ENCODE measurements around the gene SALL3. TPM values are rescaled to one million over a fixed set of nuclear protein-coding genes. Genes with fewer than 3 reads are reported as not detected.
"Not testable (repeated sequence)": the region's sequence is repeated elsewhere in the genome, so short reads cannot be mapped to it uniquely, and the experiment has no call there.

Gene SALL3
- 29.2 TPM for polyA plus RNA-seq (2013, experiment 1 of 2)
- polyA plus RNA-seq (2013, experiment 2 of 2), result 25.1 TPM

DNA sequence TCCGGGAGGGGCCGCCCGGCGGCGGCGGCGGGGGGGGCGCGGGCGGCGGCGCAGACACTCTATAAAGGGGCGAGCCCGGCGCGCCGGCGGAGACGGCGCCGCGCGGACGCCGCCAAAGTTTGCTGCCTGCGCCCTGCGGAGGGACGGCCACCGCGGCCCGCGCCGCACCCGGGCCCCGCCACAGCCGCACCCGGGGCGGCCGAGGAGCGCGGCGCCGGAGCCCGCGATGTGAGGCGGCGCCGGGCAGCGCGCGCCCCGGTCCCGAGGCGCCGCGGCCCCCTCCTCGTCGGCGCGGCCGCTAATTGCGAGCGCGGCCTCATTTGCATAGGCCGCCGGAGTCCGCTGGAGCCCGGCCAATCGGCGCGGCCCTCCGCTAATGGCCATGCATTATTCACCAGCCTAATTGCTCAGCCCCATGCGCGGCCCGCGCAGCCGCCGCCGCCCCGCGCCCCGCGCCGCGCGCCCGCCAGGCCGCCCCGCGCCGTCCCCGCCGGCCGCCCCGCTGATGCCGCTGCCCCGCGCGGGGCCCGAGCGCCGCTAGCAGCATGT, at the start of gene SALL3:
Gene SALL3, plus strand, starts transcription at position 89 of the 549 bp plus-strand sequence. Its CDS starts 457 bp downstream, at position 546.
- Histone ChIP-seq H3K4me3 (ENCODE audit: low read length) (peak within 1 kb of the TSS; percentile 69), H3K27me3 (ENCODE audit: insufficient read depth, low read length) (peaks cover 69% of the 10 kb centered on the region), H3K36me3 (ENCODE audit: insufficient read depth, low read length) (no peaks in the 10 kb centered on the region), H3K9ac (ENCODE audit: low read depth, low read length) (peak within 1 kb of the TSS; percentile 83), H3K4me1 (ENCODE audit: insufficient read depth, low read length) (peaks cover 50% of the 10 kb centered on the region), H3K9me3 (ENCODE audit: insufficient read depth, low read depth, low read length) (no peaks in the 10 kb centered on the region), H3K27ac (ENCODE audit: low read depth, low read length) (peak within 1 kb of the TSS; percentile 96; the same call in 1 of the 2 replicates)
- WGBS, result under 1% methylated on average over 102 of the region's 102 CpGs

DNA sequence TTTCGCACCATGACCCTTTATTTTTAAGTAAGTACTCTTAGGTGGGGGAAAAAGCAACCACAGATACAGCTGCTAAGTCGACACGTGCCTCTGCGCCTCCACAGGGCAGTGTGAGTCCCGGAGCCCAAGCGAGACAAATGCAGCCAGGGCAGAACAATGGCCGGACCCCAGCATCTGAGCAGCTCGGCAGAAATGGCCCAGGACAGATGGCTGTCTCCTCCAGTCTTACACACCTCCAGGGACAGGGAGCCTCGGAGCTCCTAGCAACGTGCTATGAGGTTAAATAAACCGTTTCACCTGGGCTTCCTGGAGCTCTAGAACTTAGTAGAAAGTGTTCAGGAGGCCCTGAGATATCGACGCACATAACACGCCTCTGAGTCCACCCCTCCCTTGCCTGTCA, 47.3 kb upstream of the SALL3 start:
- no peak overlapping the region for H3K27ac ChIP-seq (ENCODE audit: low read depth, low read length)
- no peak overlapping the region for H3K9ac ChIP-seq (ENCODE audit: low read depth, low read length)
- no peaks in the 10 kb centered on the region for H3K36me3 ChIP-seq (ENCODE audit: insufficient read depth, low read length)
- no peaks in the 10 kb centered on the region for H3K4me1 ChIP-seq (ENCODE audit: insufficient read depth, low read length)
- H3K27me3 ChIP-seq (ENCODE audit: insufficient read depth, low read length), result no peaks in the 10 kb centered on the region
- H3K9me3 ChIP-seq (ENCODE audit: insufficient read depth, low read depth, low read length), result no peaks in the 10 kb centered on the region
- H3K4me3 ChIP-seq (ENCODE audit: low read length), result no peak overlapping the region
- 87% methylated on average over 14 of the region's 14 CpGs for WGBS

DNA sequence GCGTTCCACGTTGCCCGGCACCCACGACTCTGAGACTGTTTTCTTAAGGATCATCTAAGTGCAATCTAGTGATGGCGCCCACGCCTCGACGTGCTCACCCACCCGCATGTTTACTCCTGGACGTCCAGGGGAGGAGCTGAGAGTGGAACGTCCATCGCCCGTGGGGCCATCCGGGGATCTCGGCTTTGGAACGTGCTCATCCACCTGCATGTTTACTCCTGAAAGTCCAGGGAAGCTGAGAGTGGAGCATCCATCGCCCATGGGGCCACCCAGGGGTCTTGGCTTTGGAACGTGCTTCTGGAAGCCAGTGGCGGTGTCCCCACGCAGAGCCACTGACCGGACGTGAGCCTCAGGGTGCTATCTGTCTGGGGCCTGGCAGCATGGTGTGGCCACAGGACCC, 45.6 kb upstream of the SALL3 start:
- no peaks in the 10 kb centered on the region for H3K9me3 ChIP-seq (ENCODE audit: insufficient read depth, low read depth, low read length)
- no peak overlapping the region for H3K27ac ChIP-seq (ENCODE audit: low read depth, low read length)
- H3K4me3 ChIP-seq (ENCODE audit: low read length), result no peak overlapping the region
- H3K9ac ChIP-seq (ENCODE audit: low read depth, low read length), result no peak overlapping the region
- no peaks in the 10 kb centered on the region for H3K27me3 ChIP-seq (ENCODE audit: insufficient read depth, low read length)
- no peaks in the 10 kb centered on the region for H3K4me1 ChIP-seq (ENCODE audit: insufficient read depth, low read length)
- 96% methylated on average over 22 of the region's 22 CpGs for WGBS
- H3K36me3 ChIP-seq (ENCODE audit: insufficient read depth, low read length), result no peaks in the 10 kb centered on the region

DNA sequence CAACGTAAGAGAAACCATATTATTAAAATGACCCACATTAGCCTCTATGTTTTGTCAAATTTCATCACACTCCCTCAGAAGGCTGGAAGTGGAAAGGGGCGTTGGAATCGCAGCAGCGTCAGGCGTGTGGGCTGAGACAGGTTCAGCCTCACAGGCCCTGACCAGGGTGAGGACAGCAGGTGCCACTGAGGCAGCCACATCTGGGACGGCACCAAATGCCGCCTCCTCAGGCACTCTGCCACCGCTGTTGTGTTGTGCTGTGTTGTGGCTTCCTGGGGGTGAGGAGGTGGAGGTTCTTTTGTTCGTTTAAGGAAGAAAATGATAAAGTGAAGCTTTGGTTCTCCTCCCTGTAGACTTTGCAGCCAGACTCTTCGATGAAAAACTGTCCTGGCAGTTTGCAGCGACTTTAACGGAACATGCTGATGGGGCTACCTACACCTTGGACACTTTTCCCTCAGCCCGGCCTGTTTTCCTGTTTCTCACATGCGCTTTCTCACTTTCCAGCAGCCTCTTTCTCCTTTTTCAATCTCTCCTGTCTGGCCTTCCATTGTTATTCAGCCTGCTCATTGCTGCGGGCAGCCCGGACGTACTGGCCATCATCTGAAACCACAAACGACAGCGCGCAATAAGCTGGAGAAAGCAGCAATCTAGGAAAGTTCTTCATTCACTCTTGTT, 44.9 kb upstream of the SALL3 start:
- WGBS, result 87% methylated on average over 20 of the region's 20 CpGs
- Histone ChIP-seq H3K4me3 (ENCODE audit: low read length) (no peak overlapping the region), H3K4me1 (ENCODE audit: insufficient read depth, low read length) (no peaks in the 10 kb centered on the region), H3K9me3 (ENCODE audit: insufficient read depth, low read depth, low read length) (no peaks in the 10 kb centered on the region), H3K9ac (ENCODE audit: low read depth, low read length) (no peak overlapping the region), H3K27me3 (ENCODE audit: insufficient read depth, low read length) (no peaks in the 10 kb centered on the region), H3K27ac (ENCODE audit: low read depth, low read length) (no peak overlapping the region), H3K36me3 (ENCODE audit: insufficient read depth, low read length) (no peaks in the 10 kb centered on the region)

DNA sequence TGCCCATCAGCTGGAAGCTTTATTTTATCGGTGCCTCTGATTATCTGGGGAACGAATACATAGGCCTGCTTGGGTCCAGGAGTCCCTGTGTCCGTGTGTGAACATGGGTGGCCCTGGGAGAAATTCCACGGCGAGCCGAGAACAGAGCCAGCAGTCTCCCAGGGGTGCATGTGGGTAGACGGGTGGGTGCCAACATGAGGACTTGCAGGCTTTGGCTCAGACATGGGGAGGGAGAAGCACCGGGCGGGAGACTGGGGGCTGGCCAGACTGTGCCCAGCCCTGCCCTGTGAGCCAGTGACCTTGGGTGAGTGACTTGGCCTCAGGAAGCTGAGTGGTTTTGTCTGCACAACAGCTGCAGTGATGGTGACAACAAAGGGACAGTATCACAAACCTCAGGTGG, 44.2 kb upstream of the SALL3 start:
- Histone ChIP-seq H3K27me3 (ENCODE audit: insufficient read depth, low read length) (no peaks in the 10 kb centered on the region), H3K9me3 (ENCODE audit: insufficient read depth, low read depth, low read length) (no peaks in the 10 kb centered on the region), H3K27ac (ENCODE audit: low read depth, low read length) (no peak overlapping the region), H3K9ac (ENCODE audit: low read depth, low read length) (no peak overlapping the region), H3K4me3 (ENCODE audit: low read length) (no peak overlapping the region), H3K36me3 (ENCODE audit: insufficient read depth, low read length) (no peaks in the 10 kb centered on the region), H3K4me1 (ENCODE audit: insufficient read depth, low read length) (no peaks in the 10 kb centered on the region)
- 96% methylated on average over 9 of the region's 9 CpGs for WGBS

DNA sequence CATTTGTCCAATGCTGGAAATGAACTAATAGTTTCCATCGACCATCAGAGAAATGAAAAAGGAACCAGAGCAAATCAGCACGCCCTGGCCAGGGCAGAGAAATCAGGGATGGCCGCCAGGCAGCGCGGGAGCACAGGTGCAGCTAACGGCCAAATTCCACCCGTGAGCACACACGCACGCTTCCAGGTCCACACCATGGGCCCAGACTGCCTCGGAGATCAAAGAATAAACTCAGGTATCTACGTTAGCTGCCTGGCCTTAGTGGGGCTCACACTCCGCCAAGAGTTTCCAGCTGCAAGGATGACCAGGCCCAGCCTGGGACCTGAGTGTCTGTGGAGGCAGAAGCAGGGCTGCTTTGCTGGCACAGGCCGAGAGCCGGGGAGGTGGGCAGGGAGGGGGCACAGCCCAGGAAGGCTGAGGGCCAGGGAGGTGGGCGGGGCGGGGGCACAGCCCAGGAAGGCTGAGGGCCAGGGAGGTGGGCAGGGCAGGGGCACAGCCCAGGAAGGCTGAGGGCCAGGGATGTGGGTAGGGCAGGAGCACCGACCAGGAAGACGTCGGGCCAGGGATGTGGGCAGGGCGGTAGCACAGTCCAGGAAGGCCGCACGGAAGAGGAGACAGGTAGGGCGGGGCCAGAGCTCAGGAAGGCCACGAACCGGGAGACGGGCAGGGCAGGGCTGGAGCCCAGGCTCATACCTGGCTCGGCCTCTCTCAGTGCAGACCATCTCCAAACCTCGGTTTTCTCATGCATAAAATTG, 43.2 kb upstream of the SALL3 start:
- no peaks in the 10 kb centered on the region for H3K27me3 ChIP-seq (ENCODE audit: insufficient read depth, low read length)

DNA sequence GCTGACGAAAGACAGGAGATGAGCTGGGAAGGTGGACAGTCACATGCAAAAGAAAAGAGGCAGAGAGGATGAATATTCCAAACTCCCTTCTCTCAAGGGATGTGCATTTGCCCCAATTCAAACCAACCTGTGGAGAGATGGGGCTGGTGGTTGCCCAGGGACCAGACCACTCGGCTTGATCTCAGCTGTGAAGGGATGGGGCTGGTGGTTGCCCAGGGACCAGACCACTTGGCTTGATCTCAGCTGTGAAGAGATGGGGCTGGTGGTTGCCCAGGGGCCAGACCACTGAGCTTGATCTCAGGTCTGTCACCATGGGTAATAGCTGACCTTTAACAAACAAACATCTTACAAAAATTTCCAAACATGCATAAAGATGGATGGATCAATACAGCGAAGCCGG, 42.5 kb upstream of the SALL3 start:
- Histone ChIP-seq H3K36me3 (ENCODE audit: insufficient read depth, low read length) (no peaks in the 10 kb centered on the region), H3K4me3 (ENCODE audit: low read length) (no peak overlapping the region), H3K27me3 (ENCODE audit: insufficient read depth, low read length) (no peaks in the 10 kb centered on the region), H3K9ac (ENCODE audit: low read depth, low read length) (no peak overlapping the region), H3K27ac (ENCODE audit: low read depth, low read length) (no peak overlapping the region), H3K9me3 (ENCODE audit: insufficient read depth, low read depth, low read length) (no peaks in the 10 kb centered on the region), H3K4me1 (ENCODE audit: insufficient read depth, low read length) (no peaks in the 10 kb centered on the region)
- 89% methylated on average over 4 of the region's 4 CpGs for WGBS

More for the DNA sequence above, 43.2 kb upstream of the SALL3 start:
- WGBS, result 90% methylated on average over 28 of the region's 28 CpGs
- Histone ChIP-seq H3K36me3 (ENCODE audit: insufficient read depth, low read length) (no peaks in the 10 kb centered on the region), H3K4me1 (ENCODE audit: insufficient read depth, low read length) (no peaks in the 10 kb centered on the region), H3K9ac (ENCODE audit: low read depth, low read length) (no peak overlapping the region), H3K4me3 (ENCODE audit: low read length) (no peak overlapping the region), H3K9me3 (ENCODE audit: insufficient read depth, low read depth, low read length) (no peaks in the 10 kb centered on the region), H3K27ac (ENCODE audit: low read depth, low read length) (no peak overlapping the region)

DNA sequence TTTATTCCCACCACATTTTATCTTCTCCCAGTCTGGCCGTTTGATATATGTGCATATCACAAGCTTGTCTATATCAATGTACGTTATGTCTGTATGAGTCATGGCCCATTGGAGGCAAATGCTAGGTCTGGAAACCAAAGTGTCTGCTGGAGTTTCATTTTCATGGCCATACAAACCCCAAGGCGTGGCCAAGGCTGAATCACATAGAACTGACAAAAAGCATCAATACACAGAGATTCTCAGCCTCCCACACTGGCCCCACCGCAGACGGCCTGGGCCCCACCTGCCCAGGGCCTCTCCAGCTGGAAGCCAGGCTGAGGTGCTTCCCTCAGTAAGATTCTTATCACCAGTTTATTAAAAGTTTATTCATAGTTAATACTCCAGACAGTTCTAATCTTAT, 40.5 kb upstream of the SALL3 start:
- Histone ChIP-seq H3K27ac (ENCODE audit: low read depth, low read length) (no peak overlapping the region), H3K27me3 (ENCODE audit: insufficient read depth, low read length) (no peaks in the 10 kb centered on the region), H3K4me1 (ENCODE audit: insufficient read depth, low read length) (no peaks in the 10 kb centered on the region), H3K4me3 (ENCODE audit: low read length) (no peak overlapping the region), H3K9me3 (ENCODE audit: insufficient read depth, low read depth, low read length) (no peaks in the 10 kb centered on the region), H3K9ac (ENCODE audit: low read depth, low read length) (no peak overlapping the region), H3K36me3 (ENCODE audit: insufficient read depth, low read length) (no peaks in the 10 kb centered on the region)
- WGBS, result 95% methylated on average over 5 of the region's 5 CpGs

DNA sequence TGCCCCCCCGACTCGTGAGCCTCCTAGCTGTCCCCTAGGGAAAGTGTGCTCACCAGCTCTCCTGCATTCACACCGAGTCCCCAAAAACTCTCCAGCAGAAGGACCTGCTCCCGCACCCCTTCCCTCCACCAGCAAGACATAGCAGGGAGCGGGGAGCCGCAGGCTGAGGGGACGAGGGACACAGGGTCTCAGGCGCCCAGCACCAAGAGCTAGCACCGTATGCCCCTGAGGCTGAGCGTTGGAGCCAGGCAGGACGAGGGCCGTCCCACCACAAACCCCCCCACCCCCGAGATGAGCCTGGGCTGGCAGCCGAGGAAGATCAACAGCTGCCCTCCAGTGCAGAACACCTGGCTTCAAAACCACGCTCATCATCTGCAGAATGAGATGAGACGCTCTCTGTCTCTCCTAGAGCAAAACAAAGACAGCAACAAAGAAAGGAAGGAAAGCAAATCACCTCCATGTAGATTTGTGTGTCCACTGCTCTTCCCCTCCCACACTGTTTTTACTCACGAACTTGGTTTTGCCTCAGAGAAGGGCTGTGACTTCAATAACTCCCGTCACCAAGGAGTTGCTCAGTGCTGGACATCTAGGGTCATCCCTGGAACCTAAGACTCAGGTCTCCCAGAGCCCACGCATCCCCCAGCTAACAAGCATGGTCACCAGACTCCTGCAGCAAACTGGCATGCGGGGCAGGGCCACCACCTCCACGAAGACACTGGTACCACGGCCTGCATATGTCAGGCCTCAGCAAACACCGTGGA, 39.7 kb upstream of the SALL3 start:
- Histone ChIP-seq H3K4me1 (ENCODE audit: insufficient read depth, low read length) (no peaks in the 10 kb centered on the region), H3K27me3 (ENCODE audit: insufficient read depth, low read length) (no peaks in the 10 kb centered on the region), H3K9ac (ENCODE audit: low read depth, low read length) (no peak overlapping the region), H3K4me3 (ENCODE audit: low read length) (no peak overlapping the region), H3K9me3 (ENCODE audit: insufficient read depth, low read depth, low read length) (no peaks in the 10 kb centered on the region), H3K27ac (ENCODE audit: low read depth, low read length) (no peak overlapping the region), H3K36me3 (ENCODE audit: insufficient read depth, low read length) (no peaks in the 10 kb centered on the region)
- 95% methylated on average over 23 of the region's 23 CpGs for WGBS

DNA sequence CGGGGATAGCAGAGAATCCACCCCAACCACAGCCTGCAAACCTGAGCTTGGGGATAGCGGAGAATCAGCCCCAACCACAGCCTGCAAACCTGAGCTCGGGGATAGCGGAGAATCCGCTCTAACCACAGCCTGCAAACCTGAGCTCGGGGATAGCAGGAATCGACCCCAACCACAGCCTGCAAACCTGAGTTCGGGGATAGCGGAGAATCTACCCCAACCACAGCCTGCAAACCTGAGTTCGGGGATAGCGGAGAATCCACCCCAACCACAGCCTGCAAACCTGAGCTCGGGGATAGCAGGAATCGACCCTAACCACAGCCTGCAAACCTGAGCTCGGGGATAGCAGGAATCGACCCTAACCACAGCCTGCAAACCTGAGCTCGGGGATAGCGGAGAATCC, 37.4 kb upstream of the SALL3 start:
- H3K27ac ChIP-seq (ENCODE audit: low read depth, low read length); H3K4me1 ChIP-seq (ENCODE audit: insufficient read depth, low read length); H3K27me3 ChIP-seq (ENCODE audit: insufficient read depth, low read length); H3K4me3 ChIP-seq (ENCODE audit: low read length); H3K36me3 ChIP-seq (ENCODE audit: insufficient read depth, low read length); H3K9ac ChIP-seq (ENCODE audit: low read depth, low read length); H3K9me3 ChIP-seq (ENCODE audit: insufficient read depth, low read depth, low read length): not testable (repeated sequence)
- WGBS, result 95% methylated on average over 13 of the region's 17 CpGs

DNA sequence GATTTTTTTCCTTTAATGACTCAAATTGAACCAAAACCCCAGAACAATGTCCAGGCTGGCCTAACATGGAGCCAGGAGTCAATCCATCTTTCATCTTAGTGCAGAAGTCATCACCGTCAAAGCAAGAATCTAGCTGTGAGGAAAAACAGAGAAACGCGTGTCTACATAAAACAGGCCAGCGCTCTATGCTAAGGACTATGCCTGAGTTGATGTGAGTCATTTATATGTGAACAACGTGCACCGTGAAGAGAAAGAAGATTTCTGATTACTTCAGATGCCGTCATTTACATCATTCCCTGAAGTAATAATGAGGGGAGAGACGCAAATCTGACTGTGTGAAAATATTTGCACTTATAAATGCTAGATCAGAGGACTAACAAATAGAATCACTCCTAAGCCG, 34.0 kb upstream of the SALL3 start:
- Histone ChIP-seq H3K9ac (ENCODE audit: low read depth, low read length) (no peak overlapping the region), H3K9me3 (ENCODE audit: insufficient read depth, low read depth, low read length) (no peaks in the 10 kb centered on the region), H3K4me1 (ENCODE audit: insufficient read depth, low read length) (peaks cover 3% of the 10 kb centered on the region; the same call in 1 of the 2 replicates), H3K27ac (ENCODE audit: low read depth, low read length) (no peak overlapping the region), H3K27me3 (ENCODE audit: insufficient read depth, low read length) (no peaks in the 10 kb centered on the region), H3K4me3 (ENCODE audit: low read length) (no peak overlapping the region), H3K36me3 (ENCODE audit: insufficient read depth, low read length) (no peaks in the 10 kb centered on the region)
- 95% methylated on average over 8 of the region's 9 CpGs for WGBS
